ENCODE measurements around the gene PAX9. TPM values are rescaled to one million over a fixed set of nuclear protein-coding genes. Genes with fewer than 3 reads are reported as not detected.

The PAX9 gene
- total and polyA plus RNA-seq, 12 donors, result under 0.01 to 0.04 TPM; not detected in 10

DNA sequence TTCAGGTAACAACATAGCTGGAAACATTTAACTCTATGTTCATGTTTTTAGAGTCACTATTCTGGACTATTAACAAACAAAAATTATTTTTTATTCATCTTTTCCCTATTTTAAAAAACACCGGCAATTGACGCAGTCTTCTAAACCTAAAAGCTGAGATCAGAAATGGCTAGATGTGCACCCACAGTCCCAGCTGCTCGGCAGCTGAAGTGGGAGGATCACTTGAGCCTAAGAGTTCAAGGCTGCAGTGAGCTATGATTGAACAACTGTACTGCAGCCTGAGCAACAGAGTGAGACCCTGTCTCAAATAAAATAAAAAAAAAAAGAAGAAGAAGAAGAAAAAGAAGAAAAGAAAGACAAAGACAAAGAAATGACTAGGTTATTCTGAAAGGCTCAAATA, 64.5 kb downstream of the PAX9 start:
- Histone ChIP-seq H3K9me3 (replicated peaks in 1 of 3) (no peaks in the 10 kb centered on the region), H3K36me3 (replicated peaks in 1 of 2) (no peaks in the 10 kb centered on the region), H3K4me3 (no peak overlapping the region), H3K27me3 (no peaks in the 10 kb centered on the region), H3K27ac (no peak overlapping the region), H3K4me1 (replicated peaks in 1 of 2) (no peaks in the 10 kb centered on the region)
- no peak for TF ChIP-seq CTCF (IDR thresholded peaks at IDR 0.05)
- no peak for TF ChIP-seq POLR2A (IDR thresholded peaks at IDR 0.05)
- DNase-seq, result no peak
- WGBS, 4 donors, result 70 to 87% (median 78%) methylated on average over 3 of the region's 3 CpGs
- intact Hi-C loops (cut with DNase I), result no loop called here

Other genes with a start within 250 kb of the PAX9 start
- gene NKX2-1, start 141.6 kb upstream of the PAX9 start, total RNA-seq, result under 1 TPM in 3 of 9 donors, not detected in 6; 0.11 to 0.87 (median 0.15) TPM
- gene NKX2-1, start 141.6 kb upstream of the PAX9 start, polyA plus RNA-seq, result not detected
- gene NKX2-8, start 79.2 kb upstream of the PAX9 start, total RNA-seq, result not detected
- gene NKX2-8, start 79.2 kb upstream of the PAX9 start, polyA plus RNA-seq, result not detected